Liver (tissue), 9 donors: ENCODE results near the gene ANO8. TPM values are rescaled to one million over a fixed set of nuclear protein-coding genes. Genes with fewer than 3 reads are reported as not detected.

ENCODE experiments used
- DNase-seq: peaks from one replicate; pipeline ENCODE4 v3.0.0-alpha.2; 2017; ENCODE audit warnings: low spot score
- H3K27ac ChIP-seq, 2 donors: one replicate each; pipeline ENCODE4 v1.7.0; 2013; ENCODE audit warnings: inconsistent platforms in 2 of 2, low read length in 2 of 2, control low read depth in 1 of 2, low read depth in 1 of 2, mild to moderate bottlenecking in 1 of 2
- H3K27me3 ChIP-seq, 4 donors: one replicate each; pipeline versions ENCODE4 v1.6.1 to v1.7.0; 2013; ENCODE audit warnings: low read length in 3 of 4, inconsistent platforms in 1 of 4, mild to moderate bottlenecking in 1 of 4, moderate library complexity in 1 of 4; ENCODE audit not compliant: control insufficient read depth in 4 of 4, insufficient read depth in 4 of 4
- H3K36me3 ChIP-seq, 4 donors: one replicate each; pipeline versions ENCODE4 v1.6.1 to v1.7.0; 2013; ENCODE audit warnings: low read length in 3 of 4, mild to moderate bottlenecking in 3 of 4, low read depth in 1 of 4, moderate library complexity in 1 of 4; ENCODE audit not compliant: control insufficient read depth in 4 of 4, insufficient read depth in 3 of 4
- H3K4me1 ChIP-seq, 4 donors: one replicate each; pipeline versions ENCODE4 v1.6.1 to v1.7.0; 2013; ENCODE audit warnings: low read length in 3 of 4, mild to moderate bottlenecking in 3 of 4, moderate library complexity in 1 of 4; ENCODE audit not compliant: control insufficient read depth in 4 of 4, insufficient read depth in 4 of 4
- H3K4me3 ChIP-seq, 3 donors: one replicate each; pipeline versions ENCODE4 v1.6.1 to v1.7.0; 2013; ENCODE audit warnings: low read length in 3 of 3, control low read depth in 1 of 3, low read depth in 1 of 3, mild to moderate bottlenecking in 1 of 3
- H3K9ac ChIP-seq, 2 donors: one replicate each; pipeline ENCODE4 v1.7.0; 2013; ENCODE audit warnings: low read length in 2 of 2, mild to moderate bottlenecking in 2 of 2, moderate library complexity in 2 of 2, control low read depth in 1 of 2, low read depth in 1 of 2
- H3K9me3 ChIP-seq, 4 donors: one replicate each; pipeline versions ENCODE4 v1.6.1 to v1.7.0; 2013; ENCODE audit warnings: low read length in 3 of 4; ENCODE audit not compliant: control insufficient read depth in 4 of 4
- ATF3 ChIP-seq: IDR thresholded peaks from 2 replicates; pipeline ENCODE4 v1.6.1; 2016; ENCODE audit warnings: antibody characterized with exemption
- CTCF ChIP-seq: fragments of 150-350 bp; IDR thresholded peaks from 2 replicates; pipeline ENCODE4 v1.5.1; 2017; ENCODE audit warnings: improper control_type of control experiment, low read depth, low read length; ENCODE audit not compliant: missing input control
- FOXA1 ChIP-seq: IDR thresholded peaks from 2 replicates; pipeline ENCODE4 v1.6.1; 2016; ENCODE audit warnings: antibody characterized with exemption
- MAX ChIP-seq: IDR thresholded peaks from 2 replicates; pipeline ENCODE4 v1.6.1; 2016; ENCODE audit warnings: antibody characterized with exemption
- NR2F2 ChIP-seq: IDR thresholded peaks from 2 replicates; pipeline ENCODE4 v1.6.1; 2016; ENCODE audit warnings: antibody characterized with exemption
- RAD21 ChIP-seq, 2 donors: IDR thresholded peaks; 2 replicates each; pipeline ENCODE4 v1.6.1; 2016; ENCODE audit warnings: antibody characterized with exemption in 2 of 2, mild to moderate bottlenecking in 2 of 2
- REST ChIP-seq: IDR thresholded peaks from 2 replicates; pipeline ENCODE4 v1.6.1; 2016; ENCODE audit warnings: antibody characterized with exemption, mild to moderate bottlenecking
- RXRA ChIP-seq, 2 donors: IDR thresholded peaks; 2 replicates each; pipeline ENCODE4 v1.6.1; 2017 to 2018; ENCODE audit warnings: antibody characterized with exemption in 2 of 2, mild to moderate bottlenecking in 1 of 2
- SP1 ChIP-seq: IDR thresholded peaks from 2 replicates; pipeline ENCODE4 v1.6.1; 2018; ENCODE audit warnings: antibody characterized with exemption, mild to moderate bottlenecking
- WGBS: extraction: QIAGEN DNeasy Blood & Tissue Kit; methylation state at CpG from one replicate; pipeline ENCODE4 v1.1.7; 2013; 5-methylcytosine and 5-hydroxymethylcytosine counted together
- polyA plus RNA-seq, 2 donors: library from polyadenylated mRNA; stranded (reverse) in 1 of 2; unstranded in 1 of 2; fragments of 200-250 nt in 1 of 2; fragments of >200 nt in 1 of 2; fragmentation: Nextera tagmentation in 1 of 2; extraction: Ambion mirVana in 1 of 2; gene quantifications; one replicate each; pipeline versions ENCODE4 v1.2.1 to v1.2.3, GENCODE V29; 2013 to 2015
- total RNA-seq, 2 donors: library from RNA; depleted of rRNA; stranded (reverse); fragments of >200 nt; gene quantifications; one replicate each; pipeline ENCODE4 v1.2.3, GENCODE V29; 2014
- donor health status: healthy.
- donor health status: healthy.
- donor health status: healthy.
- donor health status: healthy.
- donor health status: healthy.

The ANO8 gene
- total and polyA plus RNA-seq, 4 donors = 0.75 to 5.8 (median 2.1) TPM

GRCh38 chr19:17303940-17304267 is 30.8 kb downstream of the ANO8 start (continued):
- TF ChIP-seq CTCF (no peak), RXRA (IDR thresholded peaks at IDR 0.05) (no peak)

GRCh38 chr19:17303167-17303939 is 31.3 kb downstream of the ANO8 start, which contains the start of gene ABHD8:
TSS of gene ABHD8 (minus strand) at chr19:17303425. CDS start at chr19:17301616, 1,809 bp downstream.
- no peaks in the 10 kb centered on the region for H3K27me3 ChIP-seq
- peak within 1 kb of the TSS; percentile 51 to 57 for H3K27ac ChIP-seq
- peaks cover 0 to under 1% (median 0%) of the 10 kb centered on the region in 4 donors for H3K36me3 ChIP-seq
- peak; percentile 97 for DNase-seq
- TF ChIP-seq FOXA1 = peak; percentile 33
- no peak for TF ChIP-seq REST
- peak; percentile 46 to 48 for TF ChIP-seq RXRA (IDR thresholded peaks at IDR 0.05)
- TF ChIP-seq NR2F2 = no peak
- TF ChIP-seq RAD21 (IDR thresholded peaks at IDR 0.05) = peak in 1 of 2 donors; percentile 28
- peak; percentile 90 for TF ChIP-seq SP1
- TF ChIP-seq ATF3 = no peak
- TF ChIP-seq CTCF = peak; percentile 62
- TF ChIP-seq MAX = no peak
- peaks cover 0 to 1% (median under 1%) of the 10 kb centered on the region in 4 donors for H3K9me3 ChIP-seq
- H3K4me3 ChIP-seq = peak within 1 kb of the TSS; percentile 62 to 87 (median 65)
- peak within 1 kb of the TSS in 1 of 2 donors; percentile 59 for H3K9ac ChIP-seq
- H3K4me1 ChIP-seq = peaks cover 12 to 45% (median 36%) of the 10 kb centered on the region in 4 donors
- WGBS = 2% methylated on average over 52 of the region's 52 CpGs
